Activated T-helper 1 cell treated with anti-CD3 and anti-CD28 coated beads, Interleukin-2, amount 50 U/mL, for 16 hours (primary cell): ENCODE results near the gene FCN1.
"Not testable (repeated sequence)": the region's sequence is repeated elsewhere in the genome, so short reads cannot be mapped to it uniquely, and the experiment has no call there.

Experiments
- DNase-seq, 2 donors: peaks; one replicate each; pipeline ENCODE4 v3.0.0-alpha.2; 2020; ENCODE audit warnings: low read depth in 1 of 2, low spot score in 1 of 2

Gene FCN1

DNA sequence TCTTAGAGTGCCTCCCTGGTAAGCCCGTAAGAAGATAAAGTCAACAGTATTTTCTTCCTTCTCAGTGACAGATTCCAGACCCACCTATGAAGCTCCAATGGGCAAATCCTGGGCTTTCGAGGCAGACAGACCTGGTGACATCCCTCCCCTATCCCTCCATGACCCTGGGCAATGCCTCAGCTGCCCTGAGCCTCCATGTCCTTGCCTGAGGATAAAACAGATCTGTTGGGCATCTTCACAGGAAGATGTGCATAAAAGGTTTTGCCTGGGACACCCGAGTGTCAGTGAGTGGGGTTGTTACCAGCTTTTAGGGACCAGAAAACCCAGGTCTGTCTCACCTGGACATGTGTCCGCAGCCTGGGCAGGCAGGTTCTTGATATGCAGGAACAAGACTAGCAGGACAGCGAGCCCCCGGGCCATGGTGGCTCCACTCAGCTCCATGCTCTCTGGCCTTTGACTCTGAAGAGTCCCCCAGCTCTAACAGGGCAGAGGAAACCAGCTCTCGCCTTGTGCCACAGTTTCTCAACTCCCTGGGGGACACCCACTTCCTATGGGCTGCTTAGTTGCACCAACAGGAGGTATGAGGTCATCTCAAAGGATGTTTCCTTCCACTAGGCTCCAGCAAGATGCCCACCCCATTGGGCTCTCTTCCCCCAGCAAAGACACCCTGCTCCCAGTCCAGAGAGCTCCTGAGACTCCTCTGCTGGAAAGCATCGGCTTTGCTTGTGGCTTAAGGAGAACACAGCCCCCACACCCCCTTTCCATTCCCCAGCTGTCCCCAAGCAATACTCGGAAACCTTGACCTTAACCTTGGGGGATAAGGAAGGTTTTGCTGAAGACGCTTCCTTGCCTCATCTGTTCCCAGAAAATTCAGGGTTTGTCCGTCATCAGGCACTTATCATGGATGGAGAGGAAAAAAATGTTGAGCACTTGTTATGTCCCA is at the start of gene FCN1:
TSS of gene FCN1 (minus strand) at position 482 of the 943 bp plus-strand sequence. CDS start at position 441, 41 bp downstream.
- DNase-seq = no peak

DNA sequence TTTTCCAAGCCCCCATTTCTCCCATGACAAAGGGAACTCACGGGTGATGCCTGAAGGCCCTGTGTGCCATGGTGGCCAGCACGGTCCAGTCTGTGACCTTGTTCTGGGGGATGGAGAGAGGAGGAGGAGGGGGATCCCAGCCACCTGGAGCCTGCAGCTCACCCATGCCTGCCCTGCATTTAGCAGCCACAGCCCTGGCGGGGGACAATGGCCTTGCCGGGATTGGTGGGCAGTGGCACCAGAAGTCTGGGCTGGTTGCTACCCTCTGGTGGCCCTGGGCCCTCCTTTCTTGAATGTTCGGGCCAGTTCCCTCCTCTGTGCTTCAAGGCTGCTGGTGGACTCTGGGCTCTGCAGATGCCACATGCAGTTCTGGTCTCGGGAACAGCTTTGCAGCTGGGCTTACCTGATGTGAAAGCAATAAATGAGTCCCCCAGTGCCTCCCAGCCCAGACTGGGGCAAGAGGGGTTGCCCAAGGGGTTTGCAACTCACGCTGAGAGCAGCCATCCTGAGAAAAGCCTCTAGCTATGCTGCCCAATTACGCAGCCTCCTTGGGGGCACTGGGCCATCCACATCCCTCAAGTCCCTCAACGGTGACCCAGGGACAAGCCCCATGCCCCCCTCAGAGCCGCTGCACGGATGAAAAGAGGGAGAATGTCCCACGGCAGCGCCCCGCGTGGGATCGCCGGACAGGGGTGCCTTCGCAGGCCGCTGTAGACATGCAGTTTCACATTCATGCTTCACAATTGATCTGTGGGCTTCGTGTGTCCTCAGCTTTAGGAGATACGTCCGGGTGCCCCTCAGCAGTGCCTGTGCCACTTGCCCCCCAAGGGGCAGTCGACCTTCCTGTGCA is 49.2 kb upstream of the FCN1 start:
- DNase-seq = no peak

DNA sequence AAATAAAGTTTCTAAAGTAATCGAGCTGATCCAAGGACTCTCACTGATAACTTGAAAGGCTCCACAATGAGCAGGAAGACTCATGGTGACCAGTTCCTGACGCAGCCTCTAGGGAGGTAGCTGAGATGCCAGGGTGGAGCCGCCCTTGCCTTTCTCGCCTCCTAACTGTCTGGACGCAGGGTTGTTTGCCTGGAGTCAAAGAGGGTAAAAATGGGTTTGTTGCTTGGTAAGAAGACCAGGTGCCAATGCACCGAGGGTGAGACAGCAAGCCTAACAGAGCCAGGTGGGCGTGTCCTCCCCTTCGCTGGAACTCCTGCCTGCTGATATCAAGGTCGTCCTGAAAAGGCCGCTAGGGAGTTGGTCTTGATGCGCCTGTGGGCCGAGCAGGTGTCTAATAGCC is 48.6 kb upstream of the FCN1 start:
- no peak for DNase-seq

DNA sequence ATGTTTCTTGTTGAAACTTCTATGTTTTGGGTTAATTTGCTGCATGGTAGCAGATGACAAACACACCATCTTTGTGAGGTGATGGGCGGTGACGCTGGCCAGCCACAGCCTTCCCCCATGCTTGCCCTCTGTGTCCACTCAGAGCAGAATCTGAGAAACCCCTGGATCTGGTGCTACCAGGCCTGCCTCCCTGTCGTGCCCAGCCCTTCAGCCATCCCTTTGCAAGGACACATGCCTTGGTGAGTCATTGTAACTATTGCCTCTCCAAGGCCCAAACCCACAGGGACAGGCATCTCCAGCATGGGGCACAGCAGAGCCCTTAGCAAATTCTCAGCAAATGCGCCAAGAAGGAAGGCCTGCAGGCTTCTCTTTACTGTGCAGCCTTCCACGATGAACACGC is 48.1 kb upstream of the FCN1 start:
- no peak for DNase-seq

DNA sequence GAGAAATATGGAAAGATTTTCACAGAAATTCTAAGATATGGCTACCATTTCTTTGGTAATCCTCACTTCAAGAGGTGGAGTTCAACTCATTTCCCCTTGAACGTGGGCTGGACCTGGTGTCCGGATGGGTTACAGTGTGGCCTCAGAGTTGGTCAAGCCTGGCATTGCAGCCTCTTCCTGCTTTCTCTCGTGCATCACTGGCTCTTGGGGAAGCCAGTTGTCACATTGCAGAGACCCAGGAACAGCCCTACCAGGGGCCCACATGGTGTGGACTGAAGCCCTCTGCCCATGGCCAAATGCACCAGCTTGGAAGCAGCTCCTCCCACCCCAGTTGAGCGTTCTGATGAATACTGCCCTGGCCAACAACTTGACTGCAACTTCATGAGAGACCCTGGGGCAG is 47.7 kb upstream of the FCN1 start:
- DNase-seq = no peak

DNA sequence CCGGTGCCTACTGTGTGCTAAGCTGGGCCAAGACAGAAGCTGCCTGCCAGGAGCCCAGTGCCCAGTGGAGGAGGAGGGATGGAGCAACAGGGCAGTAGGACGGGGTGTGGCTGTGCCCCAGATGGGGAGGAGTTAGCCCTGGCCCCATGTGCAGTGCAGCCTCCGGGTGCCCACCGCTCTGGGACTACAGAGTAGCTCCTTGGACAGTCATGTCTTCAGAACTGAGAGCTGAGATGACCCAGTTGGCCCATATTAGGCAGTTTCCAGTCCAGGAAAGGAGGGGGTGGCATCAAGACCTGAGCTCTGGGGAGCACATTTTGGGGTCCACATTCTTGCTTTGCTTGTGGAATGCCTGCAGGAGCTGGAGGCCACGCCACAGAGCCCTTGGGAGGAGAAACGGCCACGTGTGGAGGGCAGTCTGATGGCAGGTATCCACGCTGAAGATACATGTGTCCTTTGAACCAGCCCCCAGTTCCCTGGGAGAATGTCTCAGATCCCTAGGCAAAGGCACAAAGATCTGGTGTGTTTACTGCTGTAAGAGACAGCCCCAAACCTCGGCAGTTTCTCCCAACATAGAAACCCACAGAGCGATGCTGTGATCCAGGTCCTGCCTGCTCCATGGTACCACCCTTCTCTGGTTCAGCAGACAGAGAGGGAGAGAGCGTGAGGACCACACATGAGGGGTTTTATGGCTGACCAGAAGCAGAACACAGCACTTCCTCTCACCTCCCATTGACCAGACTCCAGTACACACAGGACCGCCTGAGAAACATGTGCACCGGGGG is 46.8 kb upstream of the FCN1 start:
- no peak for DNase-seq

DNA sequence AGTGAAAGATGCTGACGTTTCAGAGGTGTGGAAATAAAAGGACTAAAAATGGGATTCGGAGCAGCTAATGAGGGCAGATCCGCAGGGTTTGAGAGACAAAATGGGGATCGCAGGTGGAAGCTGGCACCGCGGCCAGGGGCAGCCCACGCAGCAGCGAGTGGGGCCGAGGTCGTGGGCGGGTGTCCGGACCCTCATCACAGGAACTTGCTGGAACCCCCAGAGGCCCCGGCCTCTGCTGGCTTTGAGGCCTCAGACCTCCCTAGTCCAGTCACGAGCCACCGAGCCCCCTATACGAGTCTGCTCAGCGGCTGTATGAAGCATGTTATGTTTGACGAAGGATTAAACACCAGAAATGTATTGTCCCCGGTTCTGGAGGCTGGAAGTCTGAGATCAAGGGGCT is 45.8 kb upstream of the FCN1 start:
- DNase-seq = no peak

DNA sequence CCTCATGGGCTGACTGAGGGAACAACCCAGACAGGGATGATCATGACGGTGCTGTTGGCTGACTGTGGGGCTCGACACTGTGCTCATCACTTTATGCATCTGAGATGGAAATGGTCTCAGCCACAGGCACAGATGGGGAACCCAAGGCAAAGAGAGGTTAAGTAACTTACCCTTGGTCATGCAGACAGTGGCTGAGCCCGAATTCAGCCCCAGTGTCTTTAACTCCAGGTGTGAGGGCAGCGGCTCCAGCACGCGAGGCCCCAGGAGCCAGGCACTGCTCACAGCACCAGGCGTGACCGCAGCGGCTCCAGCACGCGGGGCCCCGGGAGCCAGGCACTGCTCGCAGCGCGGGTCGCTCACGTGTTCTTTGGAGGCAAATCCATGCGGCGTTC is 45.3 kb upstream of the FCN1 start:
- DNase-seq = no peak

DNA sequence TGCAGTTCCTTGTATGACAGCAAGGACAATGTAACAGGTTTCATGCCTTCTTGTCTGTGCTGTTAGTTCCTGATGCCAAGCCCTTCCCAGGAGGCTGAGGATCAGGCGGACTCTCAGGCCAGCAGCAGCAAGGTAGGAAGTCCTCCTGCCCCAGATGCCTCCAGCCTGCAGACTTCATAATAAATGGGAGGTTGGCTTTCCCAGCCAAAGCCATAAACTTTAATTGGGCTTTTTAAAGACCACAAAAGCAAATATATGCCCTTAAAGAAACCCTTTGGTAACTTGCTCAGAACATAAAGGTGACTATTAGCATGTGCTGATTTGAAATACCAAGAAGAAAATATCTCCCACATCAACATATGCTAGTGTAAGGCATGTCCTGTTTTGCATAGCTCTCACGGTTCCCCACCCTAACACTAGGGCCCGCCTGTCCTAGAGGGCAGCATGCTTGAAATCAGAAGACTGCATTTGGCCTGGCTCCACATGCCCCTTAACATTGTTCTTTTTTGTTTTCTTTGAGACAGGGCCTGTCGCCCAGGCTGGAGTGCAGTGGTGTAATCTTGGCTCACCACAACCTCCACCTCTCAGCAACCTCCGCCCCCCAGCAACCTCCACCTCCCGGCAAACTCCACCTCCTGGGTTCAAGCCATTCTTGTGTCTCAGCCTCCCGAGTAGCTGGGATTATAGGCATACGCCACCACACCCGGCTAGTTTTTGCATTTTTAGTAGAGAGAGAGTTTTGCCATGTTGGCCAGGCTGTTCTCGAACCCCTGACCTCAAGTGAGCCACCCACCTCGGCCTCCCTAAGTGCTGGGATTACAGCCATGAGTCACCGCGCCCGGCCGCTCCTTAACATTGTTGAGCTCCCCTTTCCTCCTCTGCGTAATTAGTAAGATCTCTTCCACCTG is 44.6 kb upstream of the FCN1 start:
- DNase-seq = peak in 1 of 2 donors; percentile 0

DNA sequence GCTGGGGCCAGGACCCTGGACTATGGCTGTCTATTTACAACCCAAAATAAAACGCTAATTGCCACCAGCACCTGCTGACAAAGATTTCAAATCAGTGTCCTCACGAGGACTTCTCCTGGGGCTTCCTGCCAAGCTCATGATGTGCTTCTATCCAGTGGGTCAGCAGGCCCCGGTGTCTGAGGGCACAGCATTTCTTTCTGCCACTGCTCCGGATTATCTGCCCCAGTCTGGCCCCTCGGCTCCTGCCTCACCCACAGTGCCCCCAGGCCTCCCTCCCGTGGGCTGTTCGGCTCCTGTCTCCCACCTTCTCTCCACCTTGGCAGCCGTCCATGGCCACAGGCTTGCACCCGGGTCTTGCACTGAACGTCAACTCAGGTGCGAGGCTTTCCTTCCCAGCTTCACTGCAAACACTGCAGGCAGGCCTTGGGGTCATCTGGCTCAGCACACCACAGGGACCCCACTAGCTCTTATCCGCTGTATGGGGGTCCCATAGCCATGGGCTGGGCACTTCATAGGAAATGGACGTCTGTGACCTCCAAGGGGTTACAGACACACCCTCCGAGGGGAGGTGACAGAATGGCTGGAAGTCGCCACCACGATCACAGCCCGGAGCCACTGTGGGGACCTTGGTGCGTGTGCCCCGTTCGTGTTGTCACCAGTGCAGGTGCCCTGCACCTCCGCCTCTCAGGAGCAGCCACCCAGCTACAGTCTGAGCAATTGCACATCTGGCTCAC is 43.8 kb upstream of the FCN1 start:
- peak in 1 of 2 donors; percentile 0 for DNase-seq

DNA sequence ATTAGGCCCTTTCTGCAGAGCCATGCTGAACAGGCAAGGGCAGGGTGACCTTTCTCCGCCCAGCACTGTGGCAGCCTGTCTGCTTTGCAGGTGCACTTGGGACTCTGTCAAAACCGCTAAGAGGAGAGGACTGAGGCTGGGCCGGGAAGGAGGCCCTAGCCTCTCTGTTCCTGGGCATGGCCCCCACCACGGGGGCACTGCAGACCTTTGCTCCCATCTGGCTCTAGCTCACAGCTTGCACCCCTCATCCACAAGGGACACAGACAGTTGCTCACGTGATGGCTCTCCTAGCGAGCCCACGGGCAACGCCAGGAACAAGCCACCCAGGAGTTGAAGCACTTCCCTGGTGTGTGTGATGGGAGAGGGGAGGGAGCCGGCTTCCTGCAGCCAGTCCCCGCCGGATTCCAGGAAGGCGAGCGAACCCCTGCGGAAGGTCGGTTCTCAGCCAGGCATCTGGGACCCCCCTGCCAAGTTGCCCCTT is 43.0 kb upstream of the FCN1 start:
- peak in 1 of 2 donors; percentile 0 for DNase-seq

DNA sequence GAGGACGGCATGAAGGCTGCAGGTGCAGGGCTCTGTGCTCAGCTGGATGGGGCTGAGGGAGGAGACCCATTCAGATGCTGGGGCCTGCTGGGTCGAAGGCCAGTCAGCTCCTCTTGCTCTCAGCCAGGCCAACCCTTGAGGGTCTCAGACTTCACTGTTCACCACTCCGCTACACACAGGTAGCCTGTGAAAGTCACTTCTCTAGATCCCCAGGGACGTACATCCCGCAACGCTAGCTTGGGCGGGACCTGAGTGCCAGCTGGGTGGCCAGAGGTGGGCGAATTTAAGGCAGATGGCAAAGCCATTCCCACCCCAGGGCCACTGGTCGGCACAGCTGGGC is 42.2 kb upstream of the FCN1 start:
- DNase-seq = no peak

DNA sequence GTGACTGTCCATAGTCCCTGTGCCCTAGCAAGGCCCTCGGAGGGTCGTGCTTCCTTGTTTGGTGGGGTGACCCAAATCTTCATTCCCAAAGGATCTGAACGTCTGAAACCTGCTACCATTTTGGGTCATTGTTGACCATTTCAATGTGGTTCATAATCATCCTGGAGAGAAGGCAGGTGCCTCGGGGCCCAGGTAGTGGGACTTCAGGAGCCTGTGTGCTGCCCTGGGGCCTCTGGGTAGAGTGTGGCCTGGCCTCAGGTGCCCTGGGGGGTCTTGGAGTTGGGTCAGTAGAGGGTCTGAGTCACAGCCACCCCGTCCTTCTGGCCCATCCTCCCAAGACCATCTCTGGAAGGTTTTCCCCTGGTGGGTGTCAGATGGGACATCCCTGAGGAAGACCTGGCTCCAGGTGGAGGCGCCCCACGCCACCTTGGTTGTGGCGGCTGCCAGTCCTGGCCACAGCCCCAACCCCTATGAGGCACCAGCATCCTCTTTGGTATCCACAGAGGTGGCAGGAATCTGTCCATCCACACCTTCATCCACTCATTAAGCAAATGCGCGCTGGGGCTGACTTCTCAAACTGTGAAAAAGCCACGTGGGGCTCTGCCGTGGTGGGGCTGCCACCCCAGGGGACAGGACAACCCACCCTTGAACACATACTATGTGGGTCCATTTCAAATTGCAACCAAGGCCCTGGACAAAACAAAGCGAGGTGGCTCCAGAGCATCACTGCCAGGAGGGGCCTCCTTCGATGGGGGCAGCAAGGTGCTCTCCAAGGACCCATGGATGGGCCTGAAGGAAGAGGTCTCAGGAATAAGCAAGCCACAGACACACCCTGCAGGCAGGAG is 41.6 kb upstream of the FCN1 start:
- DNase-seq = no peak

DNA sequence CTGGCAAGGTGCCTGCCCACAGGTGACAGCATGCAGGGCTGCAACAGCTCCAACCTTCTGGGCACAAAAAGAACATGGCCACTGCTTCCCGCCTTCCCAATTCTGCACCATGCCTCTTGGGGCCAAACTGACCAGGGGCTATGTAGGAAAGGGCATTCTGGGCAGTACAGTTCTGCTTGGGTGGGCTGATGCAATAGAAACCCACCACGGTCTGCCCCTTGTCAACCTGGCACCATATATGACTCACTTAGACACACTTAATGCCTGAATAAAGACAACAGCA is 40.2 kb upstream of the FCN1 start:
- no peak for DNase-seq

DNA sequence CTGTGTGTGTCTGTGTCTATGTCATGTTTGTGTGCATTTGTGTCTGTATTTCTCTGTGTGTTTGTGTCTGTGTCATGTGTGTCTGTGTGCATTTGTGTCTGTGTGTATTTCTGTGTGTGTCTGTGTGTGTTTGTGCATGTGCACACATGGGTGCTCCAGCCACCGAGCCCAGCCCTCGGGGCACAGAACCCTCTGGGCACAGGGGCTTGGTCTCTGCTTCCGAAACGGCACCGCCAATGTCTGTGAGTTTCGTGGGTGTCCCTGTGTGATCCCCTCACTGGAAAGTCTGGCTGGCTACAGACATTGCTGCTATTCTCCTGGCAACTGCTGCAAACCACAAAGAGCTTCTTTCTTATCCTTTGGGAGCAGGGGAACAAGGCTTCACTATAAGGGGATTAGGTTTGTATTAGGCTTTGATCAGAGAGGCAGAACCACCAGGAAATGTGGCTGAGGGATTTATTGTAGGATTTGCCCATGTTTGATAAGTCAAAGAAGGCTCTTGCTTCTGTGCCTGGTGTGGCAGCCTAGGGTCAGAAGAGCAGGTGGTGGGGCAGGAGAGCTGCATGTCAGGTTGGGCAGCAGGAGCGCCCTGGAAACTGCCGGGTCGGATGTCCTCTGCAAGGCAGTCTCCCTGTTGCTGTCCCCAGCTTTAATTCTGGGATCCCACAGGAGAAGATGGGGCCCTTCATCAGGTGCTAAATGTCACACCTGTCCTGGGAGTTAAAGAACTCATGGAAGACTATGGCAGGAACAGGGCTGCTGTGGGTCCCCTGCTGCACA is 39.6 kb upstream of the FCN1 start:
- DNase-seq = no peak

DNA sequence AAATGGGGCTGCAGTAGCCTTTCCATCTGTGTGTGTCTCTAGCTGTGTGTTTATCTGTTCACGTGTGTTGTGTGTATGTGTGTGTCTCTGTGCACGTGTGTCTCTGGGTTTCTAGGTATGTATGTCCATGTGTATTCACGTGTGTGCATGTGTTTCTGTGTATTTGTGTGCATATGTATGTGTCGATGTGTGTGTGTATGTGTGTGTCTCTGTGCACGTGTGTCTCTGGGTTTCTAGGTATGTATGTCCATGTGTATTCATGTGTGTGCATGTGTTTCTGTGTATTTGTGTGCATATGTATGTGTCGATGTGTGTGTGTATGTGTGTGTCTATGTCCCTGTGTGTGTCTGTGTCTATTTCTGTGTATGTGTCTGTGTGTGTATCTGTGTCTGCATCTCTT is 38.7 kb upstream of the FCN1 start:
- DNase-seq = not testable (repeated sequence)

DNA sequence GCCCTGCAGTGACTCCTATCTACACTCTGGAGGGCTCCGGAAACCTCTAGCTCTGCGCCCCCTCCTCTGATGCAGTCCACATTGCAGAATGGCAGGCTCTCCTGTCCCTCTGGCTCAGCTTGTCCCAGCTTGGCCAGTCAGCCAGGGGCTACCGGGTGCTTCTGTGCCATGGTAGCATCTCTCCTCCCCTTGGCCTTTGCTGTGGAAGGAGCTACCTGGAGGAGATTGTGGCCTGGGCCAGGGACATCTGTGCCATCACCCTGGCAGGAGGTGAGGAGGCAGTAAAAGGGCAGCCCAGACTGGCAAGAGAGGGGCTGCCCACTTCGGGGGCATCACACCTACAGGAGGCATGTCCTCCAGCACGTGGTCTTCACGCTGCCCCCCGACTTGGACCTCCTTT is 38.1 kb upstream of the FCN1 start:
- DNase-seq = no peak

DNA sequence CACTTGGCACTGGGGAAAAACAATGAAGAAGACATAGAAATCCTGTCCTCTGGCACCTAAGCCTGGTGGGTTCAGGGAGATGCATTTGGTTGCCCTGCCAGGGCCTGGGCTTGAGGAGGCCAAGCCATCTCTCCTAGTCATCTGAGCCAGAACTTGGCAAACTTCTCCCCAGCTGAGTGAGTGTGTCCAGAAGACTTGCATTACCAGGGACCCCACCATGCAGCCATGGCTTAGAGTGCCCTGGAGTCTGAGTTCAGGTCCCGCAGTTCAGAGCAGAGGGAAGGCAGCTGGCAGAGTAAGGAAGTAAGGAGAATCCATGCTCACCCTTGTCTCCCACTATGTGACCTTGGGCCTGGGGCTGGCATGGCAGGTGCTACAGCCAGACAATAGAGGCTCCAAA is 37.4 kb upstream of the FCN1 start:
- no peak for DNase-seq
